Prostate gland (tissue), 2 donors: Measurements from ENCODE around the gene MIP.

Source experiments
- POLR2A ChIP-seq: fragments of 450-650 bp; IDR thresholded peaks from one replicate; pipeline ENCODE4 v1.6.1; 2016; ENCODE audit warnings: antibody characterized with exemption, mild to moderate bottlenecking
- POLR2AphosphoS5 ChIP-seq: sonication (generic); formaldehyde crosslinking; IDR thresholded peaks from one replicate; pipeline ENCODE4 v1.6.1; 2017; ENCODE audit warnings: antibody characterized with exemption
- TF ChIP-seq, protein P1 (sequence below), 4 experiments: fragments of 200-600 bp in 2 of 4; fragments of 450-650 bp in 2 of 4; sonication (generic) in 2 of 4; IDR thresholded peaks; 1 replicate in 3 of 4; 2 replicates in 1 of 4; pipeline ENCODE4 v1.5.1; 2016 to 2019; ENCODE audit warnings: antibody characterized with exemption in 4 of 4, mild to moderate bottlenecking in 2 of 4, moderate library complexity in 2 of 4

DNA sequence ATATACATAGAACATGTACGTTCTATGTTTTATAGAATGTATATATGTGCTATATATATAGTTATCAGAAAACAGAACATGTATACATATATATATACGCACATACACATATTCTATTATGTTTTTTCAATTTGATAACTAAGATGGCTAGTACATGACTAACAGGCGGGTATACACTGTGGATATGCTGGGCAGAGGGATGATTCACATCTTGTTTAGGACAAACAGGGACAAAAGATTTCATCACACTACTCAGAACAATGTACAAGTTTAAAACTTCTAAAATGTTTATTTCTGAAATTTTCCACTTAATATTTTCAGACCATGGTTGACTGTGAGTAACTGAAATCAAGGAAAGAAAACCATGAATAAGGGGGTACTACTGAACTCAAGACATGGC is 22.6 kb downstream of the MIP start:
- TF ChIP-seq, protein P1, sequence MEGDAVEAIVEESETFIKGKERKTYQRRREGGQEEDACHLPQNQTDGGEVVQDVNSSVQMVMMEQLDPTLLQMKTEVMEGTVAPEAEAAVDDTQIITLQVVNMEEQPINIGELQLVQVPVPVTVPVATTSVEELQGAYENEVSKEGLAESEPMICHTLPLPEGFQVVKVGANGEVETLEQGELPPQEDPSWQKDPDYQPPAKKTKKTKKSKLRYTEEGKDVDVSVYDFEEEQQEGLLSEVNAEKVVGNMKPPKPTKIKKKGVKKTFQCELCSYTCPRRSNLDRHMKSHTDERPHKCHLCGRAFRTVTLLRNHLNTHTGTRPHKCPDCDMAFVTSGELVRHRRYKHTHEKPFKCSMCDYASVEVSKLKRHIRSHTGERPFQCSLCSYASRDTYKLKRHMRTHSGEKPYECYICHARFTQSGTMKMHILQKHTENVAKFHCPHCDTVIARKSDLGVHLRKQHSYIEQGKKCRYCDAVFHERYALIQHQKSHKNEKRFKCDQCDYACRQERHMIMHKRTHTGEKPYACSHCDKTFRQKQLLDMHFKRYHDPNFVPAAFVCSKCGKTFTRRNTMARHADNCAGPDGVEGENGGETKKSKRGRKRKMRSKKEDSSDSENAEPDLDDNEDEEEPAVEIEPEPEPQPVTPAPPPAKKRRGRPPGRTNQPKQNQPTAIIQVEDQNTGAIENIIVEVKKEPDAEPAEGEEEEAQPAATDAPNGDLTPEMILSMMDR (IDR thresholded peaks at IDR 0.05), result no peak
- TF ChIP-seq POLR2A, result no peak
- no peak for TF ChIP-seq POLR2AphosphoS5
